ENCODE data around the gene POU2F3.
A peak's percentile ranks its signal among the peaks of the same experiment; 100 is the strongest.

The POU2F3 gene

DNA sequence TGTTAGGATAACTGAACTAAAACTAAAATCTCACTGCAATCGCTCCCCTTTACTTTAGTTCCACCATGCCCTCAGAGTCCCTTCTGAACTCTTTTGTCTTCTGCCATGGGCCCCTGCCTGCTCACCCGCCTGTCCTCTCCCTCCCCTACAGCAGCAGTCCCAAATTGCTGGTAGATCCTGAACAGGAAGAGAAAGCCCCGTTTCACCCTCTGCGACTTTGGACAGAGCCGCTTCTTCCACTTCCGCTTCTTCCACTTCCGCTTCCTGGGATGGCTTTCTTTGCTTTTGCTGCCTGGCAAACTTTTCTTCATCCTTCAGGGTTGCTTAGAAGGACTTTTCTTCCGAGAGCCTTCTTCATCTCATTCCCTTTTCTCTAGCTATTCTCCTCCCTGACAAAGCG lies 49.5 kb downstream of the POU2F3 start:
- no peak for DNase-seq

DNA sequence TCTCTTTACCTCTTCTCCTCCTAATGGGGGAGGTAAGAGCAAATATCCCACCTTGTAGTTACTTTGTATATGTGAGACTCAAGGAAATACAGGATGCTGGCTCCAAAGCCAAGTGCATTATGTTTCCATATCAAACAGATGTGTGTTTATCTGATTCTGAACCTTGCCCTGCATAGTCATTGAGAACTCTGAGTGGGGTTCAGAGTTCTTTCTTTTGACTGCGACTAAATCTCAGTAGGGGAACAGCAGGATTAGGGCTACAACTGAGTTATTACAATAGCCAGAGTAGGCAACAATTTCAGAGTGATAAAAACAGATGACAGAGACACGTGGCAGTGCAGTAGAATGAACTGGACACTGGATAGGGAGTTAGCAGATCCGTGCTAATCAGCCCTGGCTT lies 51.0 kb downstream of the POU2F3 start:
- no peak for DNase-seq

- DNase-seq: no peak
These were observed 53.3 kb downstream of the POU2F3 start for GRCh38 chr11:120293038-120293800.

- no peak for DNase-seq
These were observed 54.2 kb downstream of the POU2F3 start for GRCh38 chr11:120294096-120294495.

- DNase-seq: no peak
These were observed 55.2 kb downstream of the POU2F3 start for GRCh38 chr11:120295099-120295498.

DNA sequence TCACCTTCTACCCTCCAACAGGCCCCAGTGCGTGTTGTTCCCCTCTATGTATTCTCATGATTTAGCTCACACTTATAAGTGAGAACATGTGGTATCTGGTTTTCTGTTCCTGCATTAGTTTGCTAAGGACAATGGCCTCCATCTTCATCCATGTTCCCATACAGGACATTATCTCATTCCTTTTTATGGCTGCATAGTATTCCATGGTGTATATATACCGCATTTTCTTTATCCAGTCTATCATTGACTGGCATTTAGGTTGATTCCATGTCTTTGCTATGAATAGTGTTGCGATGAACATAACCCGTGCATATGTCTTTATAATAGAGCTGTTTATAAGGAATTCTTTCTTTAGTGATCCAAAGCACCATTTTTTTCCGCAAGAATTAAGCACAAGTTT lies 56.6 kb downstream of the POU2F3 start:
- DNase-seq: no peak

GRCh38 chr11:120298461-120298860 lies 58.5 kb downstream of the POU2F3 start:
- DNase-seq: no peak

GRCh38 chr11:120302001-120302805 lies 62.3 kb downstream of the POU2F3 start:
- DNase-seq: no peak

DNA sequence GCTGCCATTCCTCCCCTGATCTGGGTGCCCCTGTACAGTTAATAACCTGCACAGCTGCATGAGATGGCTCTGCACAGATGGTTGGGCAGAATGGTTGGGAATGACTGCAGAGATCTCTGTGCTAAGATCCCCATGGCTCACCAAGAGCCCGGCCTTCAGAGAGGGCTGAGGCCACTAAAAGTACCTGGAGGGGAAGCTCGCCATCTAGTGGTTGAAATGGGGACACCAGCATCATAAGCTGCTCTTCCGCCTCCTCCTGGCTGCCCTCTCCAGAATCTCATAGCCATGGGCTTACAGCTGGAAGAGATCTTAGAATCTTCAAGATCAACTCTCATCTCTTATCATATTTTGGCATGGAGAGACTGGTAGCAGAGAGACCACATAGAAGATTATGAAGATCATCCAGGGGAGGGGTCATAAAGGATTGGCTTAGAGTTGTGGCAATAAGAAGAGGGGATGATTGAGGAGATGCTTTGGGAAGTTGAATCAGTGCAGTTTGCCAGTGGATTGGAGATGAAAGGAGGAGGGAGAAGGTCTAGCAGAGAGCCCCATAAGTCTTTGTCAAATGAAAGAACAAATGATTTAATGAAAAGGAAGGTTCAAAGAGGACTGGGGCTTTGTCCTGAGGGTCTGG lies 63.2 kb downstream of the POU2F3 start:
- DNase-seq: peak; percentile 68

DNA sequence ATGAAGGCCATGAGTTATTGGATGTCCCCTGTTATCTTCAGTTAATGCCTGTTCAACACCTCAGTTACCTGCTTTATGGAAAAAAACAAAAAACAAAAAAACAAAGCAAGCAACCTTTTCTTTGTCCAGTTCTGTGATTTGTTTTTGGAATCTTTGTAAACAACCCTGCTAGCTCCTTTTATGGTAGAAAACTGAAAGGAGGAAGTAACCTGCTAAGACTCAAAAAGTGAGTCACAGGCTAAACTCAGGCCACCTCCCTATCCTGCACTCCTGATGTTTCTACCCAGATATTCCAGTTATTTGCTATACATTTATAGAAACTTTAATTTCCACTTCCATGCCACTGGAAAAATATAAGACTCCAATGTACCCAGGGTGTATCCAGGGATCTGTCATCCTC lies 64.6 kb downstream of the POU2F3 start:
- no peak for DNase-seq

DNA sequence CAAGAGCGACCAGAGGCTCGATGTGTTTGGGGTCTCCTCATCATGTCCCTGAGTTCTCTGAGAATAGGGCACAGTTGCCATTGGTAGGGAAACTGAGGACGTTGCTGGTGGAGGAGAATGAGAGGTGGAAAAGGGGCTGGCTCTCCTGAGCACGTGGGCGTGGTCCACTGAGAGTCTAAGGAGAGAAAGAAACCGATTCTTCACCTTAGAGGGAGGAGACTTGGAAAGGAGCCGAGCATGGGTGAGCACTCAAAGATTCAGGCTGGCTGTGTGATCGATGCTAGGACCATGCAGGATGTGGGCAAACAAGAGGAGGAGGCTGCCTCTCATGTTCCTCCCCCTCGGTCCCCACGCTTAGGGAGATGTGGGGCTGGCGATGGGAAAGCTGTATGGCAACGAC lies 65.3 kb downstream of the POU2F3 start:
- no peak for DNase-seq

GRCh38 chr11:120306519-120307242 lies 66.7 kb downstream of the POU2F3 start:
- no peak for DNase-seq

GRCh38 chr11:120307476-120307875 lies 67.5 kb downstream of the POU2F3 start:
- DNase-seq: no peak

DNA sequence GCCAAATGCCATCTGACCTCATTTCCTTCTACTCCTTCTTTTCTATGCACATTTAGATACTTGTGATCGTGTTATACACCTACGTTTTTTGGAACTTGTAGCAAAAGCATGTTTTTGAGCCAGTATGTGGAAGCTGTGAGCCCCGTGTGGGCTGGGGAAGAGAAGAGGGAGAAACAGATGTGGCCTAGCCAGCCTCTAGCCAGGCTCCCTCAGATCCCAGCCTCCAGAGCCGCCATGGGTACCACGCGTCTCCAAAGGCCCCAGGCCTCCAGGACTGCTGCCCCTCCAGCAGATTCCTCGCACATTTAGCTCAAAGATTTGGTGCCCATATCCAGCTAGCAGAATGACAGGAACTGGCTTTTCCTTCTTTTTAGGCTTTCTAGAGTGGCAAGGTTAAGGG lies 68.1 kb downstream of the POU2F3 start:
- no peak for DNase-seq

GRCh38 chr11:120310870-120311269 lies 70.9 kb downstream of the POU2F3 start:
- DNase-seq: no peak

DNA sequence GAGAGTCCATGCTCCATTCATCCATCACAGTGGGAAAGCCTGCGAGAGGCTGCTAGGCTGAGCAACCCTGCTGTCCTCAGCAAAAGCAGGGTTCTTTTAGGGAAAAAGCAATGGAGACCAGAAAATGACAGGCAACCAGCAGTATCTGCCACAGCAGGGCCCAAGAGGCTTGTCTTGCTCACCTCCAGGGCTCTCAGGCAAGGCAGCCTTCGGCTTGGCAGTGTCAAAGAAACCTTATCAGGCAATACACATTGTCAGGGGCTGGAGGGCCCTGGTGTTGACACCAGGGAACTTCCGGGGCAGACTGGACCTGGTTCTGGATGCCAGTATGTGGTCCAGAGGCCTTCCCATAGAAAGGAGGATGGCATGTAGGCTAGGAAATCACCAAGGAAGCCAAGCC lies 74.9 kb downstream of the POU2F3 start:
- DNase-seq: no peak

DNA sequence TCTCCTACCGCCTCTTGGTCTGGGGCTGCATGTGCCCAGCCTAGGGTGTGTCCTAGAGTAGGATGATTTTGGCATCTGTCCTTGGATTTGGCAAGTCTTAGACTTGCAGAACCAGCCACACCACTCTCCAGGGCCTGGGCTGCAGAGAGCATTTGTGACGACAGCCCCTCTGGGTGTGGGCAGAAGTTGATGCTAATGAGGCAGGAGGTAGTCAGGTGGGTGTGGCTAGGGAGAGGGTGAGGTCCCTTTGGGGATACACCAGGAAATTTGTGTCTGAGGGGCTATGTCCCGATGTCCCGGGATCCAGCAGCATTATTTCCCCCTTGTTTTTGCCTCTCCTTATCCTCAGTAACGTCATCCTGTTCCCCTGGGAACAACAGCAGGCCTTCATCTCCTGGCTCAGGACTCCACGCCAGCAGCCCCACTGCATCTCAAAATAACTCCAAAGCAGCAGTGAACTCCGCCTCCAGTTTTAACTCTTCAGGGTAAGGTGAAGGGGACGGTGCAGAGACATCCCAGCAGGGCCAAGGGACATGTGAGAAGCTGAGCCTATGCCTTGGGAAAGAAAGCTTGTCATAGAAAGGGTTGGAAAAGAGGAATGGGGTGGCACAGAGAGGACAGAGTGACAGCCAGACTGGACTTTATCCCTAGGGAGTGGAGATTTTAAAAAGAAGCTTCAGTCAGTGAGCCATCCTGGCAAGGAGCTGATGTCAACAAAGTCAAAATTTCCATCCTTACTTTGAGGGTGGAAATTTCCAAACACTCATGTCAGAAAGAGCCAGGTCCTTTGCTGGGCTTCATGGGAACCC lies 77.1 kb downstream of the POU2F3 start:
- DNase-seq: no peak

GRCh38 chr11:120317689-120318480 lies 77.9 kb downstream of the POU2F3 start:
- DNase-seq: no peak

GRCh38 chr11:120318906-120319305 lies 79.0 kb downstream of the POU2F3 start:
- DNase-seq: no peak

DNA sequence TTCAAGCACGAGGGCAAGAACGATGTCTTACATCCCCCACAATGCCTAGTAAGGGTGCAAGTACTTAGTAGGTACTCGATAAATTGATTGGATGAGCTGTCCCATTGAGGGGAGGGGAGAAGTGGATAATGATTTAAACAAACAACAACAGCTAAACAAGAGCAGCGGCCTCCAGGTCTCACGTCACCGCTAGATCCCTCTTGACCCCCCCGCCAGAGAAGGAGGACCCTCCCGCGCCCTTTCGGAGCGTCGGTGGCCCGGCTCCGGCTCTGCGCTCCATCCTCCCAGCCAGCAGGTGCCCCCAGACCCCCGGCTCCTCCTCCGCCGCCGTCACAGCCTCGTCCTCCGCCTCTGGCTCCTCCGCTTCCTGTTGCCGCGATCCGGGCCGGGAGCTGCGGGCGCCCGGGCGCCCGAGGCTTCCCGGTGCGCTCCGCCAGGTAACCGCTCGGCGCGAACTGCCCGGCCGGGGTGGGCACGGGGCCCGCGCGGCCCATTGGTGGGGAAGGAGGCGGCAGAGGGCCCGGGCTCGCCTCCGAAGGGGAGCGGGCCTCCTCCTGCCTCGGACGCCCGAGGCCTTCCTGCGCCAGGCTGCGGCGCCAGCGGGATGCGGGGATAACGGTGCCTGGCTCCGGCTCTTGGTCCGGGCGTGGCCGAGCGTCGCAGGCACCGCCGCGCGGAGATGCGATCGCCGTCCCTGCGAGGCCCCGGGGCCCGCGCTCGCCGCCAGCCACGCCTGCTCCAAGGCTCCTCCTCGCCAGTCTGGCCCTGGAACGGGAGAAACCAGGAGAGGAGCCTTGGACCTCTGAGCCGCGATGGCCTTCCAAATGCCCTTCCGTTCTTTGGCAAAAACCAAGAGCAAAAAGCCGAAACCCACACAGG lies 85.2 kb downstream of the POU2F3 start, which contains the start of gene TLCD5:
Gene TLCD5, plus strand, starts transcription at position 368 of the 879 bp plus-strand sequence. CDS start 2,143 bp downstream, outside the sequence.
- peak; percentile 73 for DNase-seq
